Measurements from ENCODE around the gene PDLIM3.
"Not testable (repeated sequence)": the region's sequence is repeated elsewhere in the genome, so short reads cannot be mapped to it uniquely, and the experiment has no call there.

The PDLIM3 gene

GRCh38 chr4:185552254-185552653 lies 16.9 kb upstream of the PDLIM3 start:
- no peak for DNase-seq (ENCODE audit: low spot score)

GRCh38 chr4:185550933-185551332 lies 15.6 kb upstream of the PDLIM3 start:
- no peak for DNase-seq (ENCODE audit: low spot score)

GRCh38 chr4:185549095-185549639 lies 13.9 kb upstream of the PDLIM3 start:
- DNase-seq (ENCODE audit: low spot score) = no peak

GRCh38 chr4:185548587-185548986 lies 13.3 kb upstream of the PDLIM3 start:
- no peak for DNase-seq (ENCODE audit: low spot score)

GRCh38 chr4:185546335-185546734 lies 11.0 kb upstream of the PDLIM3 start:
- no peak for DNase-seq (ENCODE audit: low spot score)

- no peak for DNase-seq (ENCODE audit: low spot score)
These were observed 7.5 kb upstream of the PDLIM3 start for GRCh38 chr4:185542626-185543315.

GRCh38 chr4:185541251-185541727 lies 6.0 kb upstream of the PDLIM3 start:
- no peak for DNase-seq (ENCODE audit: low spot score)

- DNase-seq (ENCODE audit: low spot score) = no peak
These were observed 5.3 kb upstream of the PDLIM3 start for GRCh38 chr4:185540487-185541120.

- DNase-seq (ENCODE audit: low spot score) = no peak
These were observed 4.7 kb upstream of the PDLIM3 start for GRCh38 chr4:185540040-185540439.

GRCh38 chr4:185538806-185539205 lies 3.5 kb upstream of the PDLIM3 start:
- no peak for DNase-seq (ENCODE audit: low spot score)

- DNase-seq (ENCODE audit: low spot score) = no peak
These were observed 1.1 kb upstream of the PDLIM3 start for GRCh38 chr4:185536411-185536709.

- no peak for DNase-seq (ENCODE audit: low spot score)
These were observed 504 bp upstream of the PDLIM3 start for GRCh38 chr4:185535612-185536410.

GRCh38 chr4:185534511-185534865 lies 819 bp downstream of the PDLIM3 start:
- DNase-seq (ENCODE audit: low spot score) = no peak

GRCh38 chr4:185532795-185533324 lies 2.4 kb downstream of the PDLIM3 start:
- DNase-seq (ENCODE audit: low spot score) = no peak

GRCh38 chr4:185532293-185532692 lies 3.0 kb downstream of the PDLIM3 start:
- no peak for DNase-seq (ENCODE audit: low spot score)

GRCh38 chr4:185531654-185532053 lies 3.7 kb downstream of the PDLIM3 start:
- not testable (repeated sequence) for DNase-seq (ENCODE audit: low spot score)

- no peak for DNase-seq (ENCODE audit: low spot score)
These were observed 5.9 kb downstream of the PDLIM3 start for GRCh38 chr4:185529413-185529812.

- DNase-seq (ENCODE audit: low spot score) = no peak
These were observed 10.1 kb downstream of the PDLIM3 start for GRCh38 chr4:185524888-185525863.

- DNase-seq (ENCODE audit: low spot score) = no peak
These were observed 11.4 kb downstream of the PDLIM3 start for GRCh38 chr4:185523862-185524261.

GRCh38 chr4:185522451-185522850 lies 12.9 kb downstream of the PDLIM3 start:
- DNase-seq (ENCODE audit: low spot score) = no peak

- DNase-seq (ENCODE audit: low spot score) = no peak
These were observed 15.2 kb downstream of the PDLIM3 start for GRCh38 chr4:185520119-185520518.
